HepG2 (cell line): ENCODE measurements around the gene TMX4. TPM values are rescaled to one million over a fixed set of nuclear protein-coding genes. Genes with fewer than 3 reads are reported as not detected.

ENCODE experiments used
- CHD4 ChIP-seq: fragments of 200-600 bp; sonication (generic); IDR thresholded peaks from 2 replicates; pipeline ENCODE4 v1.7.0; 2017; ENCODE audit warnings: mild to moderate bottlenecking, low read length, borderline replicate concordance
- DR1 ChIP-seq: sonication (generic); formaldehyde crosslinking; IDR thresholded peaks from 2 replicates; pipeline ENCODE4 v1.8.0; 2021; ENCODE audit warnings: mild to moderate bottlenecking, missing genetic modification reagents, inconsistent platforms
- EHMT2 ChIP-seq: fragments of 200-600 bp; sonication (generic); IDR thresholded peaks from 2 replicates; pipeline ENCODE4 v1.7.0; 2017; ENCODE audit warnings: antibody characterized with exemption, low read depth, low read length, borderline replicate concordance
- JUN ChIP-seq: sonication (generic); formaldehyde crosslinking; IDR thresholded peaks from 2 replicates; pipeline ENCODE4 v1.4.0; 2020; ENCODE audit warnings: mild to moderate bottlenecking, missing genetic modification reagents
- NAIF1 ChIP-seq: sonication (generic); formaldehyde crosslinking; IDR thresholded peaks from 2 replicates; pipeline ENCODE4 v1.5.0; 2020; ENCODE audit warnings: mild to moderate bottlenecking, missing genetic modification reagents, borderline replicate concordance
- NPAS2 ChIP-seq: sonication (generic); formaldehyde crosslinking; IDR thresholded peaks from 2 replicates; pipeline ENCODE4 v1.8.0; 2022; ENCODE audit warnings: mild to moderate bottlenecking, missing genetic modification reagents, borderline replicate concordance
- POLR2AphosphoS2 ChIP-seq: IDR thresholded peaks from 2 replicates; pipeline ENCODE4 v1.6.1; 2011; ENCODE audit warnings: low read depth, low read length, improper control_type of control experiment
- SP2 ChIP-seq: sonication (generic); formaldehyde crosslinking; IDR thresholded peaks from 2 replicates; pipeline ENCODE4 v1.5.1; 2020; ENCODE audit warnings: mild to moderate bottlenecking, missing genetic modification reagents
- ZNF17 ChIP-seq: sonication (generic); formaldehyde crosslinking; IDR thresholded peaks from 2 replicates; pipeline ENCODE4 v1.5.0; 2020; ENCODE audit warnings: mild to moderate bottlenecking, missing genetic modification reagents
- ZNF207 ChIP-seq: fragments of 450-650 bp; IDR thresholded peaks from 2 replicates; pipeline ENCODE4 v1.6.1; 2016; ENCODE audit warnings: antibody characterized with exemption, borderline replicate concordance
- ZNF546 ChIP-seq: sonication (generic); formaldehyde crosslinking; conservative IDR thresholded peaks from 2 replicates; pipeline ENCODE4 v1.8.1; 2023; ENCODE audit warnings: mild to moderate bottlenecking, missing genetic modification reagents
- ZNF7 ChIP-seq: IDR thresholded peaks from 2 replicates; pipeline ENCODE4 v1.6.1; 2016; ENCODE audit warnings: missing biosample characterization, missing genetic modification reagents
- ZNF713 ChIP-seq: sonication (generic); formaldehyde crosslinking; IDR thresholded peaks from 2 replicates; pipeline ENCODE4 v1.4.0; 2020; ENCODE audit warnings: mild to moderate bottlenecking, missing genetic modification reagents
- ZNF720 ChIP-seq: sonication (generic); formaldehyde crosslinking; IDR thresholded peaks from 2 replicates; pipeline ENCODE4 v1.4.0; 2020; ENCODE audit warnings: missing genetic modification reagents
- ZSCAN29 ChIP-seq: sonication (generic); formaldehyde crosslinking; conservative IDR thresholded peaks from 2 replicates; pipeline ENCODE4 v1.4.0; 2020; ENCODE audit warnings: mild to moderate bottlenecking, missing genetic modification reagents
- polyA plus RNA-seq, 8 experiments: library from polyadenylated mRNA; depleted of rRNA in 3 of 8; stranded (reverse) in 7 of 8; unstranded in 1 of 8; fragments of >200 nt; fragmentation: Illumina TruSeq in 4 of 8; extraction: Trizol in 4 of 8; gene quantifications; 2 replicates each; pipeline versions ENCODE4 v1.2.1 to v1.2.3, GENCODE V29; 2011 to 2016; ENCODE audit warnings: low read depth in 4 of 8, missing spikeins in 1 of 8, mixed read lengths in 1 of 8; ENCODE audit not compliant: insufficient read depth in 1 of 8
- total RNA-seq, 5 experiments: library from RNA; depleted of rRNA; stranded (reverse); fragments of >200 nt; fragmentation: Illumina TruSeq; extraction: Trizol; gene quantifications; 2 replicates each; pipeline ENCODE4 v1.2.3, GENCODE V29; 2016; ENCODE audit warnings: low read depth in 1 of 5
- TF ChIP-seq, protein P1 (sequence below): sonication (generic); formaldehyde crosslinking; IDR thresholded peaks from 2 replicates; pipeline ENCODE4 v1.4.0; 2020; ENCODE audit warnings: mild to moderate bottlenecking, low read depth, missing genetic modification reagents
- TF ChIP-seq, protein P2 (sequence below): sonication (generic); formaldehyde crosslinking; IDR thresholded peaks from 2 replicates; pipeline ENCODE4 v1.4.0; 2020; ENCODE audit warnings: missing genetic modification reagents
- TF ChIP-seq, protein P3 (sequence below): sonication (generic); formaldehyde crosslinking; IDR thresholded peaks from 2 replicates; pipeline ENCODE4 v1.8.1; 2023; ENCODE audit warnings: missing genetic modification reagents, mild to moderate bottlenecking, borderline replicate concordance
- TF ChIP-seq, protein P4 (sequence below): sonication (generic); formaldehyde crosslinking; IDR thresholded peaks from 2 replicates; pipeline ENCODE4 v1.4.0; 2020; ENCODE audit warnings: mild to moderate bottlenecking, missing genetic modification reagents
- TF ChIP-seq, protein P5 (sequence below): sonication (generic); formaldehyde crosslinking; IDR thresholded peaks from 2 replicates; pipeline ENCODE4 v1.9.0; 2021; ENCODE audit warnings: missing genetic modification reagents, borderline replicate concordance

TMX4 gene
- total and polyA plus RNA-seq, 2 of the 13 experiments (the other 11 are each of a cell fraction or from before 2014, with no cell fraction given), result 7.6 to 21.4 TPM

DNA sequence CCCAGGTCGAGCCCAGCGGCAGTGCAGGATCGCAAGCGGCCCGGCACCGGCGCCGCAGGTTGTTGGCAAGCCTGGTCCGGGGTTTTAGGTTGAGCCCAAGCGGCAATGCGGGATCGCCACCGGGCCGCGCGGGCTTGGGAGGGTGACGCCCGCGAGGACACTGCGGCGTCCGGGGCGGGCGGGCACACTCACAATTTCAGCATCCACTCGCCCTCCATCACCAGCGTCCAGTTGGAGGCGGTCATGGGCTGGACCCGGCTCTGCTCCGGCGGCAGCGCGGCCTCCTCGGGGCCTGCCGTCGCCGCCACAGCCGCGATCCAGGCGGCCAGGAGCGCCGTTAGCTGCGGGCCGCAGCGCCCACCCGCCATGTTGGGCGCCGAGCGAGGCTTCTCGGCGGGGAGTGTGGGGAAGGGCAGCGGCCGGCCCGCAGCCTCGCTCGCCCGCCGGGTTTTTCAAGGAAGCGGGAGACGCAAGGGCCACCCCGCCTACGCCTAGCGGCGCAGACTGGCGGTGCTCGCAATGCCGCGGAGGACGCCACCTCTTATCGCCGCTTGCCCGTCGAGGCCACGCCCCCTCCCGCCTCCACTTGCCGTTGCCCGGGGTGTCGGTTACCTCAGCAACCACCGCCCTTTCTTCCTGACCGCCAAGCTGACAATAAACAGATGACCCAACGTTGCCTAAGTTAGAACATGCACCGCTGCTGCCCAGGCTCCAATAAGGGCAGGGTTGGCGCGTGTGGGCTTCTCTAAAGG lies at the start of gene TMX4 (continued):
- TF ChIP-seq, protein P1, sequence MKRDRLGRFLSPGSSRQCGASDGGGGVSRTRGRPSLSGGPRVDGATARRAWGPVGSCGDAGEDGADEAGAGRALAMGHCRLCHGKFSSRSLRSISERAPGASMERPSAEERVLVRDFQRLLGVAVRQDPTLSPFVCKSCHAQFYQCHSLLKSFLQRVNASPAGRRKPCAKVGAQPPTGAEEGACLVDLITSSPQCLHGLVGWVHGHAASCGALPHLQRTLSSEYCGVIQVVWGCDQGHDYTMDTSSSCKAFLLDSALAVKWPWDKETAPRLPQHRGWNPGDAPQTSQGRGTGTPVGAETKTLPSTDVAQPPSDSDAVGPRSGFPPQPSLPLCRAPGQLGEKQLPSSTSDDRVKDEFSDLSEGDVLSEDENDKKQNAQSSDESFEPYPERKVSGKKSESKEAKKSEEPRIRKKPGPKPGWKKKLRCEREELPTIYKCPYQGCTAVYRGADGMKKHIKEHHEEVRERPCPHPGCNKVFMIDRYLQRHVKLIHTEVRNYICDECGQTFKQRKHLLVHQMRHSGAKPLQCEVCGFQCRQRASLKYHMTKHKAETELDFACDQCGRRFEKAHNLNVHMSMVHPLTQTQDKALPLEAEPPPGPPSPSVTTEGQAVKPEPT (CRISPR knock-in tag), result peak; percentile 97
- TF ChIP-seq, protein P2, sequence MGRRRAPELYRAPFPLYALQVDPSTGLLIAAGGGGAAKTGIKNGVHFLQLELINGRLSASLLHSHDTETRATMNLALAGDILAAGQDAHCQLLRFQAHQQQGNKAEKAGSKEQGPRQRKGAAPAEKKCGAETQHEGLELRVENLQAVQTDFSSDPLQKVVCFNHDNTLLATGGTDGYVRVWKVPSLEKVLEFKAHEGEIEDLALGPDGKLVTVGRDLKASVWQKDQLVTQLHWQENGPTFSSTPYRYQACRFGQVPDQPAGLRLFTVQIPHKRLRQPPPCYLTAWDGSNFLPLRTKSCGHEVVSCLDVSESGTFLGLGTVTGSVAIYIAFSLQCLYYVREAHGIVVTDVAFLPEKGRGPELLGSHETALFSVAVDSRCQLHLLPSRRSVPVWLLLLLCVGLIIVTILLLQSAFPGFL (CRISPR knock-in tag), result peak; percentile 94
- no peak; the same call in 1 of the 2 replicates for TF ChIP-seq ZNF546 (CRISPR knock-in tag)
- TF ChIP-seq, protein P3, sequence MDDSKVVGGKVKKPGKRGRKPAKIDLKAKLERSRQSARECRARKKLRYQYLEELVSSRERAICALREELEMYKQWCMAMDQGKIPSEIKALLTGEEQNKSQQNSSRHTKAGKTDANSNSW (CRISPR knock-in tag), result no peak; the same call in none of the 2 replicates
- TF ChIP-seq NPAS2 (CRISPR knock-in tag), result no peak
- peak; percentile 17; the same call in 1 of the 2 replicates for TF ChIP-seq EHMT2
- 0 out of 2 replicates have a peak, but pooled peaks have one; percentile 34 for TF ChIP-seq JUN (CRISPR knock-in tag)
- TF ChIP-seq, protein P4, sequence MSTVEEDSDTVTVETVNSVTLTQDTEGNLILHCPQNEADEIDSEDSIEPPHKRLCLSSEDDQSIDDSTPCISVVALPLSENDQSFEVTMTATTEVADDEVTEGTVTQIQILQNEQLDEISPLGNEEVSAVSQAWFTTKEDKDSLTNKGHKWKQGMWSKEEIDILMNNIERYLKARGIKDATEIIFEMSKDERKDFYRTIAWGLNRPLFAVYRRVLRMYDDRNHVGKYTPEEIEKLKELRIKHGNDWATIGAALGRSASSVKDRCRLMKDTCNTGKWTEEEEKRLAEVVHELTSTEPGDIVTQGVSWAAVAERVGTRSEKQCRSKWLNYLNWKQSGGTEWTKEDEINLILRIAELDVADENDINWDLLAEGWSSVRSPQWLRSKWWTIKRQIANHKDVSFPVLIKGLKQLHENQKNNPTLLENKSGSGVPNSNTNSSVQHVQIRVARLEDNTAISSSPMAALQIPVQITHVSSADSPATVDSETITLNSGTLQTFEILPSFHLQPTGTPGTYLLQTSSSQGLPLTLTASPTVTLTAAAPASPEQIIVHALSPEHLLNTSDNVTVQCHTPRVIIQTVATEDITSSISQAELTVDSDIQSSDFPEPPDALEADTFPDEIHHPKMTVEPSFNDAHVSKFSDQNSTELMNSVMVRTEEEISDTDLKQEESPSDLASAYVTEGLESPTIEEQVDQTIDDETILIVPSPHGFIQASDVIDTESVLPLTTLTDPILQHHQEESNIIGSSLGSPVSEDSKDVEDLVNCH (CRISPR knock-in tag), result peak; percentile 87; the same call in 1 of the 2 replicates
- peak; percentile 77 for TF ChIP-seq ZNF7 (CRISPR knock-in tag)
- TF ChIP-seq ZNF720, result no peak; the same call in 1 of the 2 replicates
- no peak for TF ChIP-seq ZNF207
- TF ChIP-seq ZNF713 (CRISPR knock-in tag), result peak; percentile 97
- TF ChIP-seq CHD4, result no peak
- TF ChIP-seq ZSCAN29 (CRISPR knock-in tag), result peak; percentile 83; the same call in 1 of the 2 replicates
- TF ChIP-seq ZNF17 (CRISPR knock-in tag), result no peak
- peak; percentile 98 for TF ChIP-seq DR1 (CRISPR knock-in tag)
- peak; percentile 60 for TF ChIP-seq SP2
- TF ChIP-seq POLR2AphosphoS2, result no peak
- TF ChIP-seq, protein P5, sequence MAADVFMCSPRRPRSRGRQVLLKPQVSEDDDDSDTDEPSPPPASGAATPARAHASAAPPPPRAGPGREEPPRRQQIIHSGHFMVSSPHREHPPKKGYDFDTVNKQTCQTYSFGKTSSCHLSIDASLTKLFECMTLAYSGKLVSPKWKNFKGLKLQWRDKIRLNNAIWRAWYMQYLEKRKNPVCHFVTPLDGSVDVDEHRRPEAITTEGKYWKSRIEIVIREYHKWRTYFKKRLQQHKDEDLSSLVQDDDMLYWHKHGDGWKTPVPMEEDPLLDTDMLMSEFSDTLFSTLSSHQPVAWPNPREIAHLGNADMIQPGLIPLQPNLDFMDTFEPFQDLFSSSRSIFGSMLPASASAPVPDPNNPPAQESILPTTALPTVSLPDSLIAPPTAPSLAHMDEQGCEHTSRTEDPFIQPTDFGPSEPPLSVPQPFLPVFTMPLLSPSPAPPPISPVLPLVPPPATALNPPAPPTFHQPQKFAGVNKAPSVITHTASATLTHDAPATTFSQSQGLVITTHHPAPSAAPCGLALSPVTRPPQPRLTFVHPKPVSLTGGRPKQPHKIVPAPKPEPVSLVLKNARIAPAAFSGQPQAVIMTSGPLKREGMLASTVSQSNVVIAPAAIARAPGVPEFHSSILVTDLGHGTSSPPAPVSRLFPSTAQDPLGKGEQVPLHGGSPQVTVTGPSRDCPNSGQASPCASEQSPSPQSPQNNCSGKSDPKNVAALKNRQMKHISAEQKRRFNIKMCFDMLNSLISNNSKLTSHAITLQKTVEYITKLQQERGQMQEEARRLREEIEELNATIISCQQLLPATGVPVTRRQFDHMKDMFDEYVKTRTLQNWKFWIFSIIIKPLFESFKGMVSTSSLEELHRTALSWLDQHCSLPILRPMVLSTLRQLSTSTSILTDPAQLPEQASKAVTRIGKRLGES (CRISPR knock-in tag), result 0 out of 2 replicates have a peak, but pooled peaks have one; percentile 40
- TF ChIP-seq NAIF1 (CRISPR knock-in tag), result peak; percentile 82; the same call in 1 of the 2 replicates
